BJ (cell line): ENCODE results near the gene FASTKD3. TPM values are rescaled to one million over a fixed set of nuclear protein-coding genes. Genes with fewer than 3 reads are reported as not detected.

Experiments
- CTCF ChIA-PET: fragments of 350-600 bp; formaldehyde crosslinking; extraction: SDS; loops from one replicate; lab custom pipeline; 2021; ENCODE audit warnings: antibody characterized with exemption, inconsistent platforms; lab: Yijun Ruan, JAX
- POLR2A ChIA-PET: fragments of 300-600 bp; sonication (Branson Sonifier 250); formaldehyde crosslinking; extraction: SDS; loops from one replicate; lab custom pipeline; 2021; ENCODE audit warnings: antibody characterized with exemption; lab: Charles Lee
- DNase-seq: peaks from one replicate; pipeline ENCODE4 v3.0.0-alpha.2; 2011; ENCODE audit warnings: low read depth
- H3K27me3 ChIP-seq: 2 replicates; pipeline ENCODE4 v1.6.0; 2011; ENCODE audit warnings: low read length; ENCODE audit not compliant: control insufficient read depth, insufficient read depth
- H3K36me3 ChIP-seq: 2 replicates; pipeline ENCODE4 v1.5.1; 2011; ENCODE audit warnings: low read length; ENCODE audit not compliant: control insufficient read depth, insufficient read depth
- H3K4me3 ChIP-seq: 2 replicates; pipeline ENCODE4 v1.5.1; 2011; ENCODE audit warnings: low read depth, mild to moderate bottlenecking, control low read depth, low read length
- polyA plus RNA-seq: library from polyadenylated mRNA; depleted of rRNA; stranded (reverse); fragments of >200 nt; gene quantifications from 2 replicates; pipeline ENCODE4 v1.2.3, GENCODE V29; 2011
- TF ChIP-seq, protein P1 (sequence below): IDR thresholded peaks from 2 replicates; pipeline ENCODE4 v1.5.1; 2011; ENCODE audit warnings: low read depth, mild to moderate bottlenecking, control low read depth, inconsistent platforms, low read length, moderate library complexity; ENCODE audit not compliant: insufficient read depth

The FASTKD3 gene
- polyA plus RNA-seq, 1 experiment = 5.6 TPM

- H3K27me3 ChIP-seq = no peaks in the 10 kb centered on the region
- H3K36me3 ChIP-seq = peaks cover 9% of the 10 kb centered on the region
- TF ChIP-seq, protein P1, sequence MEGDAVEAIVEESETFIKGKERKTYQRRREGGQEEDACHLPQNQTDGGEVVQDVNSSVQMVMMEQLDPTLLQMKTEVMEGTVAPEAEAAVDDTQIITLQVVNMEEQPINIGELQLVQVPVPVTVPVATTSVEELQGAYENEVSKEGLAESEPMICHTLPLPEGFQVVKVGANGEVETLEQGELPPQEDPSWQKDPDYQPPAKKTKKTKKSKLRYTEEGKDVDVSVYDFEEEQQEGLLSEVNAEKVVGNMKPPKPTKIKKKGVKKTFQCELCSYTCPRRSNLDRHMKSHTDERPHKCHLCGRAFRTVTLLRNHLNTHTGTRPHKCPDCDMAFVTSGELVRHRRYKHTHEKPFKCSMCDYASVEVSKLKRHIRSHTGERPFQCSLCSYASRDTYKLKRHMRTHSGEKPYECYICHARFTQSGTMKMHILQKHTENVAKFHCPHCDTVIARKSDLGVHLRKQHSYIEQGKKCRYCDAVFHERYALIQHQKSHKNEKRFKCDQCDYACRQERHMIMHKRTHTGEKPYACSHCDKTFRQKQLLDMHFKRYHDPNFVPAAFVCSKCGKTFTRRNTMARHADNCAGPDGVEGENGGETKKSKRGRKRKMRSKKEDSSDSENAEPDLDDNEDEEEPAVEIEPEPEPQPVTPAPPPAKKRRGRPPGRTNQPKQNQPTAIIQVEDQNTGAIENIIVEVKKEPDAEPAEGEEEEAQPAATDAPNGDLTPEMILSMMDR = no peak
- no peak for DNase-seq
- ChIA-PET POLR2A (interaction anchor here (0.7 kb wide), 1 partner anchor 579 kb away, joined by 3 read pairs; no protein-coding TSS in a partner anchor), CTCF (interaction anchor here (0.8 to 1.0 kb wide), 3 partner anchors 8 to 48 kb away, joined by 3 to 4 read pairs (median 3); no protein-coding TSS in a partner anchor)
- H3K4me3 ChIP-seq = no peak overlapping the region
Observed at GRCh38 chr5:7878381-7878873, 9.6 kb upstream of the FASTKD3 start.

- TF ChIP-seq, protein P1 = no peak
- H3K4me3 ChIP-seq = no peak overlapping the region
- DNase-seq = no peak
- ChIA-PET CTCF (interaction anchor here (1.0 kb wide), 1 partner anchor 10 kb away, joined by 3 read pairs; no protein-coding TSS in a partner anchor), POLR2A (interaction anchor here (0.7 kb wide), 1 partner anchor 579 kb away, joined by 3 read pairs; no protein-coding TSS in a partner anchor)
- no peaks in the 10 kb centered on the region for H3K27me3 ChIP-seq
- H3K36me3 ChIP-seq = peaks cover 9% of the 10 kb centered on the region
Observed at GRCh38 chr5:7877851-7878250, 9.0 kb upstream of the FASTKD3 start.

DNA sequence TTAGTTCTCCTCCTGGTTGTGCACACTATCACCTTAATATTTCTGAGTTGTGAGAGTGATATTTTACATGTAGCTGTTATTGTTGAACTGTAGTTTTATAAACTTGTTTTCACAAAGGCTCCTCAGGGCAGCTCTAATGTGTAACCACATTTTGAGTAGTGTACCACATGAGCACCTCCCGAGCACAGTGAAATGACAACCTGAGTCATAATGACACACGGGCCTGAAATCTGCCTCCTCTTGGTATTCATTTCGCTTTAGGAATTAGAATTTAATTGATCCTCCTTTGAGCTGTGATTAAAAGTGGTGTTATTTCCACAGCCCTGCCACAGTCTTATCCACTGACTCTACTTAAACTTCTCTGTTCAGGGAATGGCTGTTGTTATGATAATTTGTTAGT lies 8.0 kb upstream of the FASTKD3 start:
- TF ChIP-seq, protein P1 = no peak
- Histone ChIP-seq H3K27me3 (no peaks in the 10 kb centered on the region), H3K4me3 (no peak overlapping the region), H3K36me3 (peaks cover 9% of the 10 kb centered on the region)
- DNase-seq = no peak
- ChIA-PET POLR2A (no interaction called here), CTCF (interaction anchor here (1.0 to 3.3 kb wide), 2 partner anchors 11 to 19 kb away, joined by 3 to 16 read pairs; no protein-coding TSS in a partner anchor)

DNA sequence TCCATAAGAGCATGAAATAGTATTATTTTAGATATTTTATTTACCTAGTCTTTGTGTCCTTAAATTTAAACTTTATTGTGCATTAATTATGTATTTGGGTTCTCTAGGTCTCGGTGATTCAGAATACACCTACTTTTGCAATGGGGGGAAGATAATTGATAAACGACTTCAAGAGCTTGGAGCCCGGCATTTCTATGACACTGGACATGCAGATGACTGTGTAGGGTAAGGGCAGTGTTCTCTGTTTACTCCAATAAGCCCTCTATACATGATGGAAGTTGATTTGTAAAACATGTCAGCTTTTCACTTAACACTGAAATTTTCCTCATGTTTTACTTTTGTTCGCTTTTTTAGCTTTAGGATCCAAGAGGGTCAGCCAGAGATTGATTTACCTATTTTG lies 6.3 kb upstream of the FASTKD3 start:
- TF ChIP-seq, protein P1 = no peak
- CTCF ChIA-PET = interaction anchor here (3.3 kb wide), 1 partner anchor 12 kb away, joined by 16 read pairs; no protein-coding TSS in a partner anchor
- POLR2A ChIA-PET = no interaction called here
- H3K36me3 ChIP-seq = peaks cover 6% of the 10 kb centered on the region
- DNase-seq = no peak
- H3K27me3 ChIP-seq = no peaks in the 10 kb centered on the region
- H3K4me3 ChIP-seq = no peak overlapping the region

- Histone ChIP-seq H3K27me3 (no peaks in the 10 kb centered on the region), H3K4me3 (no peak overlapping the region), H3K36me3 (peaks cover 4% of the 10 kb centered on the region; the same call in 1 of the 2 replicates)
- TF ChIP-seq, protein P1 = no peak
- POLR2A ChIA-PET = no interaction called here
- no peak for DNase-seq
- CTCF ChIA-PET = interaction anchor here (3.3 kb wide), 1 partner anchor 13 kb away, joined by 16 read pairs; no protein-coding TSS in a partner anchor
Observed at GRCh38 chr5:7874639-7875038, 5.8 kb upstream of the FASTKD3 start.
